DND-41 (cell line): Measurements from ENCODE around the gene ENO4.

Source experiments
- CTCF ChIP-seq: IDR thresholded peaks from 2 replicates; pipeline ENCODE4 v1.5.1; 2012; ENCODE audit warnings: borderline replicate concordance, low read length, moderate library complexity, mild to moderate bottlenecking; ENCODE audit not compliant: poor library complexity, severe bottlenecking; ENCODE audit errors: extremely low read depth
- EZH2 ChIP-seq: IDR thresholded peaks from 3 replicates; pipeline ENCODE4 v1.6.1; 2012; ENCODE audit warnings: borderline replicate concordance, low read depth, mild to moderate bottlenecking, moderate library complexity, low read length, inconsistent platforms; ENCODE audit not compliant: severe bottlenecking

GRCh38 chr10:116808706-116809105, 40.6 kb upstream of the ENO4 start:
- TF ChIP-seq CTCF, result no peak
- TF ChIP-seq EZH2, result no peak
